NCI-H146 (cell line): ENCODE data around the gene FARP1.
A peak's percentile ranks its signal among the peaks of the same experiment; 100 is the strongest.

Experiments used
- DNase-seq: peaks from one replicate; lab custom pipeline; 2025; lab: John Stamatoyannopoulos, UW

Gene FARP1

GRCh38 chr13:98445340-98446233 is 302.7 kb downstream of the FARP1 start:
- DNase-seq: peak; percentile 62

GRCh38 chr13:98446234-98446621 is 303.3 kb downstream of the FARP1 start:
- DNase-seq: no peak

- DNase-seq: no peak
These were observed 304.2 kb downstream of the FARP1 start for GRCh38 chr13:98447130-98447529.

- DNase-seq: no peak
These were observed 305.2 kb downstream of the FARP1 start for GRCh38 chr13:98447881-98448641.

- DNase-seq: no peak
These were observed 305.7 kb downstream of the FARP1 start for GRCh38 chr13:98448642-98448928.

- no peak for DNase-seq
These were observed 306.4 kb downstream of the FARP1 start for GRCh38 chr13:98449273-98449672.

GRCh38 chr13:98450026-98450425 is 307.1 kb downstream of the FARP1 start:
- no peak for DNase-seq

- DNase-seq: no peak
These were observed 307.7 kb downstream of the FARP1 start for GRCh38 chr13:98450539-98451111.

- DNase-seq: no peak
These were observed 309.0 kb downstream of the FARP1 start for GRCh38 chr13:98451676-98452470.

- DNase-seq: no peak
These were observed 310.3 kb downstream of the FARP1 start for GRCh38 chr13:98452851-98453843.

- DNase-seq: no peak
These were observed 311.5 kb downstream of the FARP1 start for GRCh38 chr13:98454389-98454881.

- no peak for DNase-seq
These were observed 313.5 kb downstream of the FARP1 start for GRCh38 chr13:98456413-98456845.

- DNase-seq: no peak
These were observed 314.2 kb downstream of the FARP1 start for GRCh38 chr13:98457053-98457452.

GRCh38 chr13:98458431-98458830 is 315.5 kb downstream of the FARP1 start:
- DNase-seq: no peak

- no peak for DNase-seq
These were observed 316.3 kb downstream of the FARP1 start for GRCh38 chr13:98459171-98459681.

- no peak for DNase-seq
These were observed 317.0 kb downstream of the FARP1 start for GRCh38 chr13:98459721-98460370.

- DNase-seq: no peak
These were observed 317.6 kb downstream of the FARP1 start for GRCh38 chr13:98460516-98460915.

GRCh38 chr13:98461486-98462240 is 318.8 kb downstream of the FARP1 start:
- DNase-seq: no peak

GRCh38 chr13:98462241-98462882 is 319.5 kb downstream of the FARP1 start:
- DNase-seq: no peak
